SK-N-SH (cell line): Measurements from ENCODE around the gene CNEP1R1.

Source experiments
- CHD2 ChIP-seq: fragments of 150-350 bp; IDR thresholded peaks from 2 replicates; pipeline ENCODE4 v1.6.1; 2018; ENCODE audit warnings: low read length; ENCODE audit not compliant: partially characterized antibody
- EP300 ChIP-seq, 2 experiments: IDR thresholded peaks; 2 replicates each; pipeline versions ENCODE4 v1.4.0 to v1.6.1; 2012; ENCODE audit warnings: borderline replicate concordance in 1 of 2, low read depth in 1 of 2, low read length in 1 of 2
- EZH2phosphoT487 ChIP-seq: fragments of 200-600 bp; sonication (generic); IDR thresholded peaks from 2 replicates; pipeline ENCODE4 v1.6.1; 2017; ENCODE audit warnings: low read depth, mixed run types, mild to moderate bottlenecking, antibody characterized with exemption, moderate library complexity, borderline replicate concordance
- GATA2 ChIP-seq: sonication (generic); formaldehyde crosslinking; IDR thresholded peaks from 2 replicates; pipeline ENCODE4 v1.5.0; 2020; ENCODE audit warnings: mild to moderate bottlenecking, missing genetic modification reagents
- NFIC ChIP-seq: IDR thresholded peaks from 2 replicates; pipeline ENCODE4 v1.4.0; 2012; ENCODE audit warnings: borderline replicate concordance
- POLR2AphosphoS5 ChIP-seq: IDR thresholded peaks from 2 replicates; pipeline ENCODE4 v1.6.1; 2012; ENCODE audit warnings: low read depth, low read length
- RAD21 ChIP-seq: IDR thresholded peaks from 2 replicates; pipeline ENCODE4 v1.6.1; 2012; ENCODE audit warnings: mild to moderate bottlenecking, low read length
- RCOR1 ChIP-seq: fragments of 150-350 bp; IDR thresholded peaks from 2 replicates; pipeline ENCODE4 v1.6.1; 2017; ENCODE audit warnings: antibody characterized with exemption, low read length
- SMC3 ChIP-seq: IDR thresholded peaks from 2 replicates; pipeline ENCODE4 v1.6.1; 2012; ENCODE audit warnings: low read depth, low read length, improper control_type of control experiment
- TAF1 ChIP-seq: IDR thresholded peaks from 2 replicates; pipeline ENCODE4 v1.6.1; 2012; ENCODE audit warnings: low read depth, mild to moderate bottlenecking, low read length, moderate library complexity, borderline replicate concordance
- TF ChIP-seq, protein P1 (sequence below): IDR thresholded peaks from 2 replicates; pipeline ENCODE4; 2012
- TF ChIP-seq, protein P2 (sequence below): fragments of 200-600 bp; sonication (generic); IDR thresholded peaks from 2 replicates; pipeline ENCODE4 v1.6.1; 2017; ENCODE audit warnings: antibody characterized with exemption, mild to moderate bottlenecking, moderate library complexity
- TF ChIP-seq, protein P3 (sequence below): IDR thresholded peaks from 2 replicates; pipeline ENCODE4 v1.6.1; 2012; ENCODE audit warnings: mild to moderate bottlenecking, low read depth, low read length, moderate library complexity

DNA sequence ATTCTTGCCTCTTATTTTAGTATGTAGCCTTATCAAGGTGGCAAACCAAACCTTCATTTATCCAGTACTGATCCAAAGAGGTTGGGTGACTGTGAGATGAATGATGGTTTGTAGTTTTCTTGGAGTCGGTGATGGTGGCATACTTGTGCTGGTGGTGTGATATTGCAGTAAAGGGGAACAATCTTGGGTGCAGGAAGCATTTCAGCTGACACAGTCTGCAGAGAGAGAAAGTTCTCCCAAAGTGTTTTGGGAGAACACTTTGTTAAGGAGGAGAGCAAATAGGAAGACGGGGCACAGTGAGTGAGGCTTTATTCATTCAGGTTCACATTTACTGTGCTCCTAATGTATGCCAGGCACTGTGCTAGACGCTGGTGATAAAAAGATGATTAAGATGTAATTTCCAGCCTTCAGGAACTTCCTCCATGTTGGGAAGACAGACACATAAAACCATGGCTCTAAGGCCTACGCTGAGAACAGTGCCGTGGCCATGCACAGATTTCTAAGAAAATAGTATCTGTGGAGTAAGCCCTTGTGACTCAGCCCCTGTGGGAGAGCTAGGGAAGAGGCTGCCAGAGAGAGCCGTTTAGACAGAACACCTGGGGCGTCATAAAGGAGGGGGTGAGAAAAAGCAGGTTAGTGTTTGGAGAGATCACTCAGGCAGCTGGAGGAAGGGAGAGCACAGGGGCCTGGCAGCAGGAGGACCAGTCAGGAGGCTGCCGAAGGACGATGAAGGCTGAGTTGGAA is 54.5 kb downstream of the CNEP1R1 start:
- TF ChIP-seq, protein P1, sequence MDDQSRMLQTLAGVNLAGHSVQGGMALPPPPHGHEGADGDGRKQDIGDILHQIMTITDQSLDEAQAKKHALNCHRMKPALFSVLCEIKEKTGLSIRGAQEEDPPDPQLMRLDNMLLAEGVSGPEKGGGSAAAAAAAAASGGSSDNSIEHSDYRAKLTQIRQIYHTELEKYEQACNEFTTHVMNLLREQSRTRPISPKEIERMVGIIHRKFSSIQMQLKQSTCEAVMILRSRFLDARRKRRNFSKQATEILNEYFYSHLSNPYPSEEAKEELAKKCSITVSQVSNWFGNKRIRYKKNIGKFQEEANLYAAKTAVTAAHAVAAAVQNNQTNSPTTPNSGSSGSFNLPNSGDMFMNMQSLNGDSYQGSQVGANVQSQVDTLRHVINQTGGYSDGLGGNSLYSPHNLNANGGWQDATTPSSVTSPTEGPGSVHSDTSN = no peak
- TF ChIP-seq, protein P2, sequence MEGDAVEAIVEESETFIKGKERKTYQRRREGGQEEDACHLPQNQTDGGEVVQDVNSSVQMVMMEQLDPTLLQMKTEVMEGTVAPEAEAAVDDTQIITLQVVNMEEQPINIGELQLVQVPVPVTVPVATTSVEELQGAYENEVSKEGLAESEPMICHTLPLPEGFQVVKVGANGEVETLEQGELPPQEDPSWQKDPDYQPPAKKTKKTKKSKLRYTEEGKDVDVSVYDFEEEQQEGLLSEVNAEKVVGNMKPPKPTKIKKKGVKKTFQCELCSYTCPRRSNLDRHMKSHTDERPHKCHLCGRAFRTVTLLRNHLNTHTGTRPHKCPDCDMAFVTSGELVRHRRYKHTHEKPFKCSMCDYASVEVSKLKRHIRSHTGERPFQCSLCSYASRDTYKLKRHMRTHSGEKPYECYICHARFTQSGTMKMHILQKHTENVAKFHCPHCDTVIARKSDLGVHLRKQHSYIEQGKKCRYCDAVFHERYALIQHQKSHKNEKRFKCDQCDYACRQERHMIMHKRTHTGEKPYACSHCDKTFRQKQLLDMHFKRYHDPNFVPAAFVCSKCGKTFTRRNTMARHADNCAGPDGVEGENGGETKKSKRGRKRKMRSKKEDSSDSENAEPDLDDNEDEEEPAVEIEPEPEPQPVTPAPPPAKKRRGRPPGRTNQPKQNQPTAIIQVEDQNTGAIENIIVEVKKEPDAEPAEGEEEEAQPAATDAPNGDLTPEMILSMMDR = no peak
- no peak for TF ChIP-seq POLR2AphosphoS5
- no peak for TF ChIP-seq CHD2
- no peak for TF ChIP-seq GATA2 (CRISPR knock-in tag)
- TF ChIP-seq RAD21 = no peak
- no peak for TF ChIP-seq TAF1
- no peak for TF ChIP-seq SMC3
- no peak for TF ChIP-seq EP300 (IDR thresholded peaks at IDR 0.05; ENCODE audit: borderline replicate concordance in 1 of 2, low read depth in 1 of 2, low read length in 1 of 2)
- no peak for TF ChIP-seq EZH2phosphoT487
- TF ChIP-seq, protein P3, sequence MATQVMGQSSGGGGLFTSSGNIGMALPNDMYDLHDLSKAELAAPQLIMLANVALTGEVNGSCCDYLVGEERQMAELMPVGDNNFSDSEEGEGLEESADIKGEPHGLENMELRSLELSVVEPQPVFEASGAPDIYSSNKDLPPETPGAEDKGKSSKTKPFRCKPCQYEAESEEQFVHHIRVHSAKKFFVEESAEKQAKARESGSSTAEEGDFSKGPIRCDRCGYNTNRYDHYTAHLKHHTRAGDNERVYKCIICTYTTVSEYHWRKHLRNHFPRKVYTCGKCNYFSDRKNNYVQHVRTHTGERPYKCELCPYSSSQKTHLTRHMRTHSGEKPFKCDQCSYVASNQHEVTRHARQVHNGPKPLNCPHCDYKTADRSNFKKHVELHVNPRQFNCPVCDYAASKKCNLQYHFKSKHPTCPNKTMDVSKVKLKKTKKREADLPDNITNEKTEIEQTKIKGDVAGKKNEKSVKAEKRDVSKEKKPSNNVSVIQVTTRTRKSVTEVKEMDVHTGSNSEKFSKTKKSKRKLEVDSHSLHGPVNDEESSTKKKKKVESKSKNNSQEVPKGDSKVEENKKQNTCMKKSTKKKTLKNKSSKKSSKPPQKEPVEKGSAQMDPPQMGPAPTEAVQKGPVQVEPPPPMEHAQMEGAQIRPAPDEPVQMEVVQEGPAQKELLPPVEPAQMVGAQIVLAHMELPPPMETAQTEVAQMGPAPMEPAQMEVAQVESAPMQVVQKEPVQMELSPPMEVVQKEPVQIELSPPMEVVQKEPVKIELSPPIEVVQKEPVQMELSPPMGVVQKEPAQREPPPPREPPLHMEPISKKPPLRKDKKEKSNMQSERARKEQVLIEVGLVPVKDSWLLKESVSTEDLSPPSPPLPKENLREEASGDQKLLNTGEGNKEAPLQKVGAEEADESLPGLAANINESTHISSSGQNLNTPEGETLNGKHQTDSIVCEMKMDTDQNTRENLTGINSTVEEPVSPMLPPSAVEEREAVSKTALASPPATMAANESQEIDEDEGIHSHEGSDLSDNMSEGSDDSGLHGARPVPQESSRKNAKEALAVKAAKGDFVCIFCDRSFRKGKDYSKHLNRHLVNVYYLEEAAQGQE = no peak
- no peak for TF ChIP-seq RCOR1
- no peak for TF ChIP-seq NFIC
